DMS 273 (cell line): ENCODE data around the gene RALGPS1.

Experiments used
- DNase-seq: peaks from one replicate; lab custom pipeline; 2025; ENCODE audit not compliant: unreplicated experiment; lab: John Stamatoyannopoulos, UW

The RALGPS1 gene

DNA sequence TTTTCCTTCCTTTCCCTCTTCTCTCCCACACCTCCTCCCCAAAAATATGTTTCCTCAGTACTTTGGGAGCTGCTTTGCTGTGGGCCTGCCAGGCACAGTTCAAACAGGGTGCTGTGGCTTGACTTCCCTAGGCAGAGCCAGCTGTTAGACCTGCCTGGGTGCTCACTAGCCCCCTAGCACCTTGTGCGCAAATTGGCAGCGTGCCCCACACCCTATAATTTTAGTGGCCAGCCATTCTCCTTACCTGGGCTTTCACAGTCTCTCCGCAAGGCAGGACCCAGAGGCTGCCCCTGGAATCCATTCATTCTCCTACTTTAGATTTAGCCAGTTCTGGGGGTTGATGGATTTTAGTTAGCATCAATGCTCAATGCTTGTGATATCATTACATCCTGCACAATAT is 135.6 kb downstream of the RALGPS1 start:
- no peak for DNase-seq

GRCh38 chr9:127050591-127051001 is 136.0 kb downstream of the RALGPS1 start:
- no peak for DNase-seq

GRCh38 chr9:127051881-127052595 is 137.5 kb downstream of the RALGPS1 start:
- no peak for DNase-seq

GRCh38 chr9:127053057-127053821 is 138.7 kb downstream of the RALGPS1 start:
- DNase-seq, result peak; percentile 6

DNA sequence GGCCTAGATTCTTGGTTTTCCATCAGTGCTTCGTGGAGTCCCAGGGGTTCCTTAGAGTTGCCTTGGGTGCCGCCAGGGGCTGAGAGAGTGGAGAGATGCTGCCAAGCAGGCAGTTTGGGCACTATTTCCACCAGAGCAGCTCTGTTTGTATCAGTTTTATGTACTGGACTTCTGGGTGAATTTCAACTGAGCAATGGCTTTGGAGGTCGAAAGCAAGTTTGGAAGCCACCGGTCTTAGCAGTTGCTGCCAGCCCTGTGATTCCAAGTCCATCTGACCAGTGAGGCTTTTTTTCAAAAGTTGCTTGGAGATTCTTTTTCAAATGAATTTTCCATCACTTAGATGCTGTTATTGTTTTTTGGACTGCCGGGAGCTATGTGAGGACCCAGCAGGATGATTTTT is 139.4 kb downstream of the RALGPS1 start:
- no peak for DNase-seq

DNA sequence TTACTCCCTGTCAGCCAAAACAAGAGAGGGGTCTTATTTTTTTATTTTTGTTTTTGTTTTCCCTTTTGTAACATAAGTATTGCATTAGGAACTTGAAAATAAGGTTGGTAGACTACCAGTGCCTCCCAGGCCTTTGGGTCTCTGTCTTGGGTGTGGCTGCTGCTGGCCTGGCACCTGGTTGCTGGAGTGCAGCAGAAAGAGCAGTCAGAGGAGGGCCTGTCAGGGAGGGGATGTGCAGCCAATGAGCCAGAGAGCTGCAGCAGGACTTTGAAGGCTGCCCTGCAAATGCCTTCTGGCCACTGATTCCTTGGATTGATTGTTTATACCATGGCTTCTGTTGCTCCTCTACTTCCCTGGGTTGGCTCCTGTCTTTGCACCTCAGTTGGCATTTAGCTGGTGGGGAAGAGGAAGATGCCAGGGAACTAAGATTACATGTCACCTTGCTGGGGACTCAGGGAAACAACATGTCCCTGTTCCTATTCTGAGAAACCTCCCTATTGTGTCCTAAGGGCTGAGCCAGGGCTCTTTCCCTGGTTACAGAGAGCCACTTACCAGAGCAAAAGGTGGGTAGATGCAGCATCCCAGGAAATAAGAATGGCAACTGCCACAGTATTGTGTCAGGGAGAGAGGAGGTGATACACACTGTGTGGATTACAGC is 141.3 kb downstream of the RALGPS1 start:
- DNase-seq, result peak; percentile 6

GRCh38 chr9:127056446-127056845 is 141.9 kb downstream of the RALGPS1 start:
- no peak for DNase-seq

GRCh38 chr9:127058011-127058644 is 143.5 kb downstream of the RALGPS1 start:
- peak; percentile 50 for DNase-seq

GRCh38 chr9:127058645-127059021 is 144.1 kb downstream of the RALGPS1 start:
- no peak for DNase-seq

DNA sequence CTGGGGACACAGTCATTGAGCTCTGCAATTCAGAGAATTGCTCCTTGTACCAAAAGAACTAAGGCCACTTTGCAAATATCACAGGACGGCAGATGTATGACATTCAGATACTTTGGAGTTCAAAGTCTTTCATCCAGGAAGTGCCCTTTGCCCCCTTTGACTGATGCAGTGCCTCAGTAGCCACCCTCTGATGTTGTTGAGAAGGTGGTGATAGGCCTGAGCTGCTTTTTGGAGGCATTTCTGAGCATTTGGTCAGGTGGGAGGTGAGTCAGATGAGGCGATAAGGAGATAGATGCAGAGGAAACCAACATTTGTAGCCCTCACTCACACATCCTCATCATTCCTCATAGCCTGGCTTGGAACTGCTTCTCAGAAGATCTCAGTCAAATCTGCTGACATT is 144.4 kb downstream of the RALGPS1 start:
- DNase-seq, result no peak

DNA sequence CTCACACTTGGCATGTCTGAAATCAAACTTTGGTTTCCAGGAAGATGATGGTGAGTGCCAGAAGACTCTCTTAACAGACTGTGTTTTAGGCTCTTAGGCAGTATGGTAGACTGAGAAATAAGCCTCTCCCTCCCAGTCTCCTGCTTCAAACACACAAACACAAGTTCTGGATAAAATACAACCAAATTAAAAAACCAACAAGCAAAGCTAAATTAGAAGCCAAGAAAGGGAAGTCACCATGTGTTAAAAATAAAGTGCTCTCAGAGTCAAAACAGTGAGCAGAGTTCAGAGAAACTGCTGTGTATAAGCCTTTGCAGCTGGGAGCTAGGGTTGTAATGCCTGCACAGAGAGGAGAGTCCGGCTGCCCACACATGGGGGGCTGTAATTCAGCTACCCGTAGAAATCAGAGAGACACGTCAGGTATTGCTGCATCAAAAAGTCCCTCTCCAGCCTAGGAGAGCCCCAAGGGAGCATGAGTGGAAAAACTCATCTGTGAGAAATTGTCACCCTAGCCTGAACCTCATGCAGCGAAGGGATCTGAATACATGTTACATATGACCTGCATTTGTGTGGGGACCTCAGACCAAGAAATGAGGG is 145.3 kb downstream of the RALGPS1 start:
- no peak for DNase-seq

GRCh38 chr9:127061411-127061810 is 146.8 kb downstream of the RALGPS1 start:
- no peak for DNase-seq

DNA sequence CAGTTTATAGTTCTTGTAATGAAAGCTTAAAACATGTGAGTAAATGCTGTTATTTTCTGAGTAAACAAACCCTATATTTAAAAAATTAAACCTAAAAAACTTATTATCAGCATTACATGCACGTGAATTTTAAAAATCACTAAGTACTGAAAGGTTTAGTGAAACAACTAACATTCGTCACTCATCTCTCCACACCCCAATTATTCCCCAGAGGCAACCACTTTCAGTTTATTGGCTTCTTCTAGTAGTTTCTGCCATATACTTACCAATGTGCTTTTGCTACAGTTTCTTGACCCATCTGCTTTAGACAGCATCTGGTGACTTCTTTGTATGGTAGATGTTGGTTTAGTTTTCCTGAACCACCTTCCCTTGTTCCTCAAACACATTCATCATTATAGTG is 149.8 kb downstream of the RALGPS1 start:
- DNase-seq, result peak; percentile 23

DNA sequence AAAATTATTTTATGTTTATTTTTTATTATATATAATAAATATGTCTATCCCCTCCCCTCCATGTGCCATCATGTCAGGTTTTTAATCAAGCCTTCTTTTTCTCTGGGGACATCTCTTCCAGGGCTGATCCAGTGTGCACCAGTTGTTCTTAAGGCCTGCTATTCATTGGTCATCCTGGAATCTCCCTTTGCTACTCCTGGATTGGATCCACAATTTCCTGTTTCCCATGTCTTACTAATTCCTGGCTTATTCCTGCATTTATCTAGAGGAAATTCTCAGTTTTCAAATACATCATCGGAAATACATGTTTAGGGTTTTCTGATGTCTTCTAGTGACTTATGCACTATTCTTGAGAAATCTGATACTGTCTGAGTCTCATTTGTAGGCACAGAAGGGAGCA is 151.0 kb downstream of the RALGPS1 start:
- no peak for DNase-seq

DNA sequence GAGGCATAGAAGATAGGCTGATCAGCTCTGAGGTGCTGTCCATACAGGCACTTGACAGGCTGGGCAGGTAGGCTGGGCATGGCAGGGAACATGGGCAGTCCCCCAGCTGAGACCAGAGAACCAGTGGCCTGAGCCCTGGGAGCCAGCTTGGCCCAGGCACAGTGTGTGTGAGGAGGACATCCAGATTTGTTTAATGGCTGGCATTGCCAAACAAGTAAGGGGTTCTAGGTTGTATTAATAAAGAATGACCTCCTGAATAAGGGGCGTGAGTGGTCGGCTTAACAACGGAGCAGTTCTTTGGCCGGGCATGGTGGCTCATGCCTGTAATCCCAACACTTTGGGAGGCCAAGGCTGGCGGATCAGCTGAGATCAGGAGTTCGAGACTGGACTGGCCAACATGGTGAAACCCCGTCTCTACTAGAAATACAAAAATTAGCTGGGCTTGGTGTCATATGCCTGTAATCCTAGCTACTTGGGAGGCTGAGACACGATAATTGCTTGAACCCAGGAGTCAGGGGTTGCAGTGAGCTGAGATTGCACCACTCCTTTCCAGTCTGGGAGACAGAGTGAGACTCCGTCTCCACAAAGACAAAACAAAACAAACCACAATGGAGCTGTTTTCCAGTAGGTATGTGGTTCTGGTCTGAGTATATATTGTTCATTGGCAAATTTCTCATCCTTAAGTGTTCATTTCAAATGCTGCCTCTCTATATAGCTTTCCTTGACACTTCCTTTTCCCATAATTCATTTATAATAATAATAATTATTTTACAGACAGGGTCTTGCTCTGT is 151.7 kb downstream of the RALGPS1 start:
- DNase-seq, result no peak

- no peak for DNase-seq
Observed at GRCh38 chr9:127066851-127067136, 152.2 kb downstream of the RALGPS1 start.

DNA sequence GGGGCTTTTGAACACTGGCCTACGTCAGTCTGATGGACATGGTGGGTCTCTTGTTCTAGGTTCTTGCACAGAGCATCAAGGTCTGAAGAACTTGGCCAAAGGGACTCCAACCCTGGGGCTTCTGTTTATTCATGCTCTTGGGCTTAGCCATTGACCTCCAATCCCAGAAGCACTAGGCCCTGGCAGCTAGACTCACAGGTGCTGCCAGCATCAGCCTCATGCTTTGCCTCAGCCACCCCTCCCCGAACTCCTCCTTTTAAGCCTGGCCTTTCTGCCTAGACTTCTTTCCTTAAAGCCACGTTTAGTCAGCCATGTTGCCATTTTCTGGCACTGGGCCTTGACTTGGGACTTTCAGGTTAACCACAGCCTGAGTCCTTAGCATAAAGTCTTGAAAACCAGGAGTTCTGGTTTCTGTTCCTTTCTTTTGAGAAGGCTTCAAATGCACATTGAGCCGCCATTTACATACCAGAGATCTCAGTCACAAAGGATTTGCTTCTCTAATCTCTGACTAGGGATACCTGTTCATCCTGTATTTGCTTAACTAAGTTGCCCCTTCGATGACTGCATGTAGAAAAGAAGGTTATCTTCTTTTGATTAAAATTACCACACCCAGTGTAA is 153.1 kb downstream of the RALGPS1 start:
- no peak for DNase-seq

DNA sequence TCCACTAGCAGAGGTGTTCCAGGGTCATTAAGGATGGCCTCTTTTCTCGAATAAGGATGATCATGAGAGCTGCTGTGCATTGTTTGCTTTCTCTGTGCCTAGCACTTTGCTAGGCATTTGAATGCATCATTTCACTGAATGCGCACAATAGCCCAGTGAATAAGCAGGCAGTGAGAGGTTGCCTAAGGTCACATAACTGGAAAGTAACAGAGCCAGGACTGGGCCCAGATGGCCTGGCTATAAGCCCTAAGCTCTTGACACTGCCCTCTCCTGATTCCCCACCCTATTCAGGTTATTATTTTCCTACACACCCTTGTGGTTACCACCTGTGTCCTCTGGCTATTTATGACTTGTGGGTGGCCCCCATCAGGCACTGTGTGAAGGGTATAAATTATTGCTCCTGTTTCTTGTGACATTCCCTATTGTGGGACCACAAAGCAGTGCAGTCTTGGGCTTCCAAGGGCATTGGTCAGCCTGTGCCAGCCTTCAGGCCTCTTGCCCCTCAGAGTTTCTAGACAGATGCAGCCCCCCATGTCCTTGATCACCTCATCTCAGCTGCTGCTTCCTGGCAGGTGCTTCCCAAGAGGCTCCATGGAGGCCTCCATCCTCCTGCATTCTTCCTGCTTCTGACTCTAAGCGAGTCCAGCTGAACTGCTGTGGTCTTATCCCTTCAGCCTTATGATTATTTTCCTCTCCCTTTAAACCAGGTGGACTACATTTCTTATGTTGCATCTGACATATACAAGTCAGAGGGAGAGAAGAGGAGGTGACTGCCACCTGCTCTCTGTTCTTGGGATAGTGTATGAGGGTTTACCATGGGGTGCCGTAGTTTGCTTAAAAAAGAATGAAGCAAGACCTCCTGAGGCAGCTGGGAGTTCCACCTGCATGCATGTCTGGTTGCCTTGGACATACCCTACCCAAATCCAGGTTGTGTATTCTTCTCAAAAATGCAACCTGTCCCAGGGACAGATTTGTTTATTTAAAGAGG is 160.3 kb downstream of the RALGPS1 start:
- DNase-seq, result peak; percentile 60
